OCI-LY3 (cell line): ENCODE results near the gene CD84.
"Not testable (repeated sequence)": the region's sequence is repeated elsewhere in the genome, so short reads cannot be mapped to it uniquely, and the experiment has no call there.

Source experiments
- H2AFZ ChIP-seq: fragments of 200-600, 300-600 bp; shearing (Covaris generic); 2 replicates; pipeline ENCODE4 v1.6.0; 2014; ENCODE audit warnings: antibody characterized with exemption, low read depth, low read length
- H3K27ac ChIP-seq: fragments of 200-600, 300-600 bp; sonication (generic); 2 replicates; pipeline ENCODE4 v1.5.1; 2014; ENCODE audit warnings: mild to moderate bottlenecking, low read length, moderate library complexity, mixed read lengths
- H3K27me3 ChIP-seq: fragments of 200-600, 300-600 bp; sonication (generic); 2 replicates; pipeline ENCODE4 v1.6.1; 2014; ENCODE audit warnings: low read depth, low read length, mixed read lengths
- H3K36me3 ChIP-seq: fragments of 200-600, 300-600 bp; sonication (generic); replicated peaks from 2 replicates; pipeline ENCODE3; 2014; ENCODE audit warnings: low read depth, low read length, mixed read lengths
- H3K4me1 ChIP-seq: fragments of 300-600, 200-600 bp; sonication (generic); 2 replicates; pipeline ENCODE4 v1.6.1; 2014; ENCODE audit warnings: low read length, mixed read lengths
- H3K4me2 ChIP-seq: fragments of 200-600, 300-600 bp; sonication (generic); 2 replicates; pipeline ENCODE4 v1.6.1; 2014; ENCODE audit warnings: low read length, mixed read lengths
- H3K4me3 ChIP-seq: fragments of 300-600, 200-600 bp; sonication (generic); 2 replicates; pipeline ENCODE4 v1.5.1; 2014; ENCODE audit warnings: antibody characterized with exemption, mild to moderate bottlenecking, low read length, moderate library complexity
- H3K79me2 ChIP-seq: fragments of 300-600, 200-600 bp; shearing (Covaris generic); 2 replicates; pipeline ENCODE4 v1.6.1; 2014; ENCODE audit warnings: mild to moderate bottlenecking, low read length, mixed read lengths
- H3K9ac ChIP-seq: fragments of 300-600, 200-600 bp; shearing (Covaris generic); 2 replicates; pipeline ENCODE4 v1.6.0; 2014; ENCODE audit warnings: mild to moderate bottlenecking, low read length, moderate library complexity
- H3K9me3 ChIP-seq: fragments of 200-600, 300-600 bp; shearing (Covaris generic); 2 replicates; pipeline ENCODE4 v1.6.1; 2014; ENCODE audit warnings: low read length, mixed read lengths; ENCODE audit not compliant: insufficient read depth
- H4K20me1 ChIP-seq: fragments of 200-600, 300-600 bp; sonication (generic); 2 replicates; pipeline ENCODE4 v1.6.1; 2016; ENCODE audit warnings: low read length, mixed read lengths; ENCODE audit not compliant: insufficient read depth
- EZH2phosphoT487 ChIP-seq: fragments of 200-600 bp; shearing (Covaris generic); IDR thresholded peaks from 2 replicates; pipeline ENCODE4 v1.6.1; 2018; ENCODE audit warnings: antibody characterized with exemption, mixed run types, low read depth
- TF ChIP-seq, protein P1 (sequence below): fragments of 200-600, 300-600 bp; sonication (generic); IDR thresholded peaks from 2 replicates; pipeline ENCODE4 v1.5.1; 2014; ENCODE audit warnings: antibody characterized with exemption, low read length, low read depth

CD84 gene

GRCh38 chr1:160597051-160597450 is 17.8 kb upstream of the CD84 start:
- Histone ChIP-seq H3K4me3 (no peak overlapping the region), H3K9me3 (no peaks in the 10 kb centered on the region), H3K27ac (no peak overlapping the region), H2AFZ (no peak overlapping the region), H3K27me3 (no peaks in the 10 kb centered on the region), H4K20me1 (no peaks in the 10 kb centered on the region), H3K36me3 (no peaks in the 10 kb centered on the region), H3K9ac (no peak overlapping the region), H3K4me1 (no peaks in the 10 kb centered on the region), H3K4me2 (no peak overlapping the region), H3K79me2 (no peaks in the 10 kb centered on the region)
- TF ChIP-seq, protein P1, sequence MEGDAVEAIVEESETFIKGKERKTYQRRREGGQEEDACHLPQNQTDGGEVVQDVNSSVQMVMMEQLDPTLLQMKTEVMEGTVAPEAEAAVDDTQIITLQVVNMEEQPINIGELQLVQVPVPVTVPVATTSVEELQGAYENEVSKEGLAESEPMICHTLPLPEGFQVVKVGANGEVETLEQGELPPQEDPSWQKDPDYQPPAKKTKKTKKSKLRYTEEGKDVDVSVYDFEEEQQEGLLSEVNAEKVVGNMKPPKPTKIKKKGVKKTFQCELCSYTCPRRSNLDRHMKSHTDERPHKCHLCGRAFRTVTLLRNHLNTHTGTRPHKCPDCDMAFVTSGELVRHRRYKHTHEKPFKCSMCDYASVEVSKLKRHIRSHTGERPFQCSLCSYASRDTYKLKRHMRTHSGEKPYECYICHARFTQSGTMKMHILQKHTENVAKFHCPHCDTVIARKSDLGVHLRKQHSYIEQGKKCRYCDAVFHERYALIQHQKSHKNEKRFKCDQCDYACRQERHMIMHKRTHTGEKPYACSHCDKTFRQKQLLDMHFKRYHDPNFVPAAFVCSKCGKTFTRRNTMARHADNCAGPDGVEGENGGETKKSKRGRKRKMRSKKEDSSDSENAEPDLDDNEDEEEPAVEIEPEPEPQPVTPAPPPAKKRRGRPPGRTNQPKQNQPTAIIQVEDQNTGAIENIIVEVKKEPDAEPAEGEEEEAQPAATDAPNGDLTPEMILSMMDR = no peak
- TF ChIP-seq EZH2phosphoT487 = no peak

DNA sequence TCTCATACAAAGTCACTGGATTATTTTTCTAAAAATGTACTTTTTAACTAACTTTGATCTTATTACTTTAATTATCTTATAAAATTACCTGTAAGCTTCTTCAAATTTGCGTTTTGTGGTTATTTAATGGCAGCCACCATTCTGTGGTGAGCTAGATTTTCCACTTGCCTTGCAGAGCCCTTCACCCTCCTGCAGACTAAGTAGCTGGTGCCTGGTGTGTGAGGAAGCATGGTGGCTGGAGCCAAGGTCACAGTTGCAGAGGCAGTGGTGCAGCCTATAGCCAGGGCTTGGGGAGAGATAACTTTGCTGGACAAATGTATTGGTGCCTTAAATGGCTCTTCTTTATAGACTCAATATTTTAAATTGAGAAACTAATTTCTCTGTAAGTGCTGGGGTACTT is 11.2 kb upstream of the CD84 start:
- H4K20me1 ChIP-seq = no peaks in the 10 kb centered on the region
- H2AFZ ChIP-seq = no peak overlapping the region
- no peak overlapping the region for H3K9ac ChIP-seq
- TF ChIP-seq, protein P1 = no peak
- no peak for TF ChIP-seq EZH2phosphoT487
- no peak overlapping the region for H3K4me2 ChIP-seq
- no peaks in the 10 kb centered on the region for H3K27me3 ChIP-seq
- H3K27ac ChIP-seq = no peak overlapping the region
- H3K36me3 ChIP-seq = no peaks in the 10 kb centered on the region
- H3K4me3 ChIP-seq = no peak overlapping the region
- H3K4me1 ChIP-seq = peaks cover 12% of the 10 kb centered on the region
- no peaks in the 10 kb centered on the region for H3K79me2 ChIP-seq
- H3K9me3 ChIP-seq = no peaks in the 10 kb centered on the region

- H3K27ac ChIP-seq = no peak overlapping the region
- no peak overlapping the region for H3K4me3 ChIP-seq
- no peak overlapping the region for H3K4me2 ChIP-seq
- TF ChIP-seq, protein P1 = no peak
- no peak for TF ChIP-seq EZH2phosphoT487
- H3K9ac ChIP-seq = no peak overlapping the region
- no peaks in the 10 kb centered on the region for H4K20me1 ChIP-seq
- no peaks in the 10 kb centered on the region for H3K9me3 ChIP-seq
- no peaks in the 10 kb centered on the region for H3K36me3 ChIP-seq
- H2AFZ ChIP-seq = no peak overlapping the region
- H3K79me2 ChIP-seq = no peaks in the 10 kb centered on the region
- peaks cover 12% of the 10 kb centered on the region for H3K4me1 ChIP-seq
- H3K27me3 ChIP-seq = no peaks in the 10 kb centered on the region
These were observed 9.2 kb upstream of the CD84 start for GRCh38 chr1:160588468-160588867.

- H3K9me3 ChIP-seq = no peaks in the 10 kb centered on the region
- H3K4me3 ChIP-seq = no peak overlapping the region
- H2AFZ ChIP-seq = no peak overlapping the region
- TF ChIP-seq EZH2phosphoT487 = no peak
- TF ChIP-seq, protein P1 = no peak
- no peak overlapping the region for H3K4me2 ChIP-seq
- H4K20me1 ChIP-seq = no peaks in the 10 kb centered on the region
- peaks cover 18% of the 10 kb centered on the region for H3K4me1 ChIP-seq
- no peaks in the 10 kb centered on the region for H3K36me3 ChIP-seq
- H3K79me2 ChIP-seq = no peaks in the 10 kb centered on the region
- no peak overlapping the region for H3K27ac ChIP-seq
- no peak overlapping the region for H3K9ac ChIP-seq
- H3K27me3 ChIP-seq = no peaks in the 10 kb centered on the region
These were observed 5.5 kb upstream of the CD84 start for GRCh38 chr1:160584784-160585183.

GRCh38 chr1:160582976-160583375 is 3.7 kb upstream of the CD84 start:
- not testable (repeated sequence) for H3K27ac ChIP-seq, H3K4me2 ChIP-seq, H3K9ac ChIP-seq, H2AFZ ChIP-seq, H3K9me3 ChIP-seq, H3K79me2 ChIP-seq, H3K27me3 ChIP-seq, H3K36me3 ChIP-seq, H4K20me1 ChIP-seq, H3K4me3 ChIP-seq
- peaks cover 17% of the 10 kb centered on the region for H3K4me1 ChIP-seq
